NK-92 treated with Interleukin-12 subunit alpha and Interleukin-12 subunit beta, amount 100 ng/mL, for 24 hours (cell line): Measurements from ENCODE around the gene ITGA1.
"Not testable (repeated sequence)": the region's sequence is repeated elsewhere in the genome, so short reads cannot be mapped to it uniquely, and the experiment has no call there.

Experiments used
- DNase-seq: peaks from one replicate; lab custom pipeline; 2025; lab: John Stamatoyannopoulos, UW

ITGA1 gene

GRCh38 chr5:52801329-52801728 is 13.6 kb downstream of the ITGA1 start:
- DNase-seq = no peak

DNA sequence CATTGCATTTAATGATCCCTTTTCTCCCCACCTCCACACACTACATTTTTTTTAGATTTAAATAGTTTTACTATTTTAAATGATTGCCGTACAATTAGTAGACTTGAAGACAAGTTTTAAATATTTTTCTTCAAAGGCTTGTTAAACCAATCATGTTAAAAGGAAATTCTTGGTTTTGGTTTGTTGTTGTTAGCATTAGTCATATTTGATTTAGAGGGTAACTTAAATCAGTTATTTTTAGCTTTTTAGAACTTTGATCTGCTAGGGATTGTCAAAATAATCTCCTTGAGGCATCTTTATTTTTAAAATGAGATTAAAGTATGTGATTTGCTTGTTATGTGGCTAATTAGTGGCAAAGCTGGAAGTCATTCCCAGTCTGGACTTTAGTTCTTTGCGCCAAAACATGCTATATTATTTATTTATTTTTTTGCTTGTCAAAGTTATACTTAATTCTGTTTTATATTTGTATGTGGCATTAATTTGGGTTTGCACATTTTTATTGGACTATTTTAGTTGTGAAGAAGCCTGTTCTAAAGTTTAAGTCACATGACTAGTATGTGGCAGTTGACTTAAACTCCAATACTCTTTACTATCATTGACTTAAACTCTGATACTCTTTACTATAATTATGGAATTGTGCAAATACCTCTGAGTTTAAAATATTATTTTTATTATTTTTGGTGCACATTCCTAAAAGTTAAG is 14.7 kb downstream of the ITGA1 start:
- DNase-seq = no peak

DNA sequence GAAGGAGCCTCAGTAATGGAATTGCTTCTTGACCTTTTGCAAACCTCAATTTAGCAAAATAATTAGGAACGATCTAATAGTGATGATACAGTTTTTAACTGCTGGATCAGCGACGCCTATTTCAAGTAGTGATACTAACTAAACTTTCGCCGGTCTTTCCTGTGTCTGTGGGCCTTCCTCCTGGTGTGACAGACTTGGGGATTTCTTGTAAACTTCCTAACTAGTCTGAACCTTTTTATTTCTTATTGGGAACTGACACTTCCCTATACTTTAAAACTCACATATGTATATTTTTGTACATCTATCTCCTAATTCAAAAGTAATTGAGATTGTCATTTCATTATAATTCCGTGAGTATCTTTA is 15.2 kb downstream of the ITGA1 start:
- DNase-seq = no peak

- no peak for DNase-seq
These were observed 16.7 kb downstream of the ITGA1 start for GRCh38 chr5:52804387-52804791.

- DNase-seq = no peak
These were observed 17.3 kb downstream of the ITGA1 start for GRCh38 chr5:52804981-52805380.

GRCh38 chr5:52805615-52806014 is 17.9 kb downstream of the ITGA1 start:
- no peak for DNase-seq

DNA sequence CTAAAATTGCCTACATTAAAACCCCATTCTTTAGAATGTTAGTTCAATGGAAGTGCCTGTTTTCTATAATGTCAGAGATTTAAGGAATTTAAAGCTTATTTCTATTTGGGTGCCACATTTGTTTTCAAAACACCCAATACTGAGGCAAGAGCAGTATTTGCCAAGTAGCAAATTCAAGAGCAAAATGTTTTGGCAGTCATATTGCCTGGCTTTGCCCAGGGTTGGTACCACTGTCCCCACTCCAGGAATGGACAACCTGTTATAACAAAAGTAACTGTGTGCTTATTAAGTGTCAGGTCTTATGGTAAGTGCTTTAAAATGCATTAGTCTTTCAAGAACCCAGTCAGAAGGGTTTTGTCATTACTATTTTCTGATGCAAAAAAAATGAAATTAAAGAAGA is 19.3 kb downstream of the ITGA1 start:
- DNase-seq = no peak

DNA sequence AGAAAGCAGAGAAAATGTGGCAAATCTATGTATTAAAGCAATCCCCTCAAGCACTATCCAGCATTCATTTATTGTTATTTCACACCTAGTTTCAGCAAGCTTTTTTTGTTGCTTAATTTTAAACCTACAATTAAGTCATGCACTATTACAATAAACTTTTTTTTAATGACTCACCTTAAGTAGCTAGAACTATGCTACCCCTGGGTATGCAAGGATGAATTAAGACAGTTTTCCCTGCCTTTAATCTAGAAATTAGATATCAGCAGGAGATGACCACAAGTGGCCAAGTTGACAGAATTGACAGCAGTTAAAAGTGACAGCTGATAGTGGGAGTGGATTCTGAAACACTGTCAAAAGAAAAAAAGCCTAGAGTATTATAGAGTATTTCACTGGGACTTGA is 20.0 kb downstream of the ITGA1 start:
- no peak for DNase-seq

DNA sequence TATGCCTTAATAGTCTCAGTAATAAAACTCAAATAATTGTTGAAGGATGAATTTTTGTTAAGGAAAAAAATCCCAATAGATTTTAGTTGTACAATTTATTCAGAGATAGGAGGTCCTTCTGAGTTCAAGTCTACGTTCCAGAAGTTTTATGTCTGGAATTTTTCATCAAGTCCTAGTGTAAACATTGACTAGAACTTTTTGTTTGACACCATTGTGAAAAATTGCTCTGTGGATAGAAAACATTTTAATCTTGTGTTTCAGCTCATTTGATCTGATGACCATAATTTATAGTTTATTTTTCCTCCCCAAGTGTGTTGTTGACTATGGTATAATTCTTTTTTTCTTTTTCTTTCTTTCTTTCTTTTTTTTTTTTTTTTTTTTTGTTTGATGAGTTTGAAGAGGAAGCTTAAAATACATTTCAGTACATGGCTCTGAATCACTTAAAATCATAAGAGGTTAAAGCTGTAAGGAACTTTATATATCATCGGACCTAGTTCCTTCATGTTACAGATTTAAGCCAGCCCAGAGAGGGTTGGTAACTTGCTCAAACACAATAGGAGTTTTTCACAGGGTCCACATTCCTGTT is 20.7 kb downstream of the ITGA1 start:
- no peak for DNase-seq

DNA sequence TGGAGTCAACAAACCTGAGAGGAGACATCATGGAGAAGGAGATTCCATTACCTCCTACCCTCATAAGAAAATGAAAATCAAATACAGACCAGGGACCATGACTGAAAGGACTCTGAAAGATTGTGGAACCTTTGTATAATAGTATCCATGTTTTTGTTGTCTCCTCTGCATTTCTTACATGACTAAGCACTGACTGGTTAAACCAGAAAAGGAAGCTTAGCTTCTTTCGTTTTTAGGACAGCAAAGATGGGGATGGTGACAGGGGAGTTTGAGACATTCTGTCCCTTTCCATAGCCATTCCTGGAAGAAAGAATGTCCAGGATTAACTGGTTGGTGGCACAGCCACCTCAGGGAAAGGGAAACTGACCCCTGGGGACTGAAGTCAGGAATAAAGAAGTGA is 22.2 kb downstream of the ITGA1 start:
- no peak for DNase-seq

DNA sequence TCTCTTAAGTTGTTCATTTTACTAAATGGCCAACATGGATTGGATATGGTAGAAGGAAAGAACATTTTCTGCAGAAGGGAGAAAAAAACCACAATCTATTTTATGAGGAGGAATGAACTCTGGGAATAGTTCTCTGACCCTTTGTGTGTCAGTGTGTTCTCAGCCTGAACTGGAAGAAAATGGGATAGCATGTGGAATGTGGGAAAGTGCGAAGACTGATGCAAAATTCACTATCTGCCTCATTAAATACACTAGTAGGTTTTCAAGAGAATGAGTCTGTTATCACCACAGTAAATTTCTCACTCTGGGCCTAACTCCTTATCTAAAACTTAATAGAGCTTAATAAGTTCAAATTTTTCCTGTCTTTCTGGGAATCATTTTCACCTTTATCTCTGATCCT is 22.7 kb downstream of the ITGA1 start:
- DNase-seq = no peak

DNA sequence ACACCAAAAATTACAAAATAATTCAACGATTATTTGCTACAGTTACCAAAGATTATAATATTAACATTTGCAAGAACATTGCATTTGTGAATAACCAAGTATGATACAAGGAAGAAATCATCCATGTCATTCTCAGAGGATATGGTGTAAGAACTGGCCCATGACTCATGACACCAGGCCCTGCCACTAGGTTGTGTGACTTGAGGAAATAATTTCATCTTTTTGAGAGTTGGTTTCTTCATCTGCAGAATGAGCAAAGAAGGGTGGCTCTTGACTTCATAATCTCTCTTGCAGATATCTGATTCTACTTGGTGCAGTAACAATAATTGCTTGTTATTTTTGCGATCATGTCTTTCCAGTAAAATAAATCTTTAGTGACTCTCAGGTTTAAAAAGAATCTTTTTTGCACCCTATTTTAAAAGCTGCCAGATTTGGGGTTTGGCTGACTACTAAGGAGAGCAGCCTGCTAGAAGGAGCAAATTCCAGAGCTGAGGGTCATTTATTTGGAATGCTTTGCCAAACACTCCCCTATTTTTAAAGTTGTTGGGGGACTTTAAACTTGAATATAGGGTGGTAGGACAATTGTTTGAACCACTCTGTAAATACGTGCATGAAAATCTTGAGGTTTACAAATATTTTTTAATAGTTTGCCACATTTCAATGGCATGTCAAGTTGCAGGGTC is 23.5 kb downstream of the ITGA1 start:
- DNase-seq = peak; percentile 44

DNA sequence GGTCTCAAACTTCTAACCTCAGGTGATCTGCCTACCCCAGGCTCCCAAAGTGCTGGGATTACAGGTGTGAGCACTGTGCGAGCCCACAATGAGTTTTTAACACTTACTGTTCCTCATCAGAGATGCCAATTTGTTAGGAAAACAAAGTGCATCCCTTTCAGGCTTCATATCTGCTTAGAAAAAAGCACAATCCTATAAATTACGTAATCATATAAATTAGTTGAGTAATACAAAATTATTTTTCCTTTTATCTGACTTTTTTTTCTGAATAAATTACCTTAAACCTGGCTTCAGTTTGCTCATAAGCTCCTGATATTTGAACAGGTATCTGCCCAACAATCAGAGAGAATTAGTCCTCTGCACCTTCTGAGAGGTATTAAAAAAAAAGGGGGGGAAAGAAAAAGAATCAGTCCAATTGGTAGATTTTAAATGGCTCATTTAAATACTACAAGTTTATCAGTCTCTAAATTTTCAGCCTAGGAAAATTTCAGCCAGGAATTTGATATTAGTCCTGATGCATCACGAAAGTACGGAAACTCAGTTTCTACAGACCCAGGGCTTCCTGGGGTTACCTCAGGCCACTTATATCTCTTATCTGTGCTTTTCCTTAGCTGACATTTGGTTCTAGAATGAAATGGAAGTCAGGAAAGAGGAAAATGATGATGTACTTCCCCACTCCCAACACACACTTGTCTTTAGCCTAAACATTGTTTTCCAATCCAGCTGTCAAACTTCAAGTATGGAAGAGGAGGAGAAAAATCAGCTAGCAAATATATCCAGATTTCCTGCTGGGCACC is 26.8 kb downstream of the ITGA1 start:
- DNase-seq = no peak

GRCh38 chr5:52817818-52818217 is 30.1 kb downstream of the ITGA1 start:
- no peak for DNase-seq

DNA sequence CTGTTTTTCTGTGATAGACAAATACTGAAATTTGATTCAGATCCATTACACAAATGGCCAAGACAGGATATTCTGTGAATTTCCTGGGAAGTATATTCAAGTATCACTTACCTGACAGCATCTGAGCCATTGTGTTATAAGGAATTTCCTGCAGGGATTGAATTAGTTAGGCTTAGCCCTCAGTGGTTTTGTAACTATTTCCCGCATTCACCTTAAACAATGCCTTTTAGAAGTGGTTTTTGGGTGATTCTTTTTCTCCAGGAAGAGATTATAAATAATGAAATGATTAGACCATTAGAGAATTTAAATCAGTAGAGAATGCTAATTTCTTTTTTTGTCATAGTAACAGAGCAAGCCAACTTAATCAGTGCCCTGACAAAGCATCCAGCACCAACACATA is 30.6 kb downstream of the ITGA1 start:
- no peak for DNase-seq

- not testable (repeated sequence) for DNase-seq
These were observed 31.1 kb downstream of the ITGA1 start for GRCh38 chr5:52818807-52819206.

DNA sequence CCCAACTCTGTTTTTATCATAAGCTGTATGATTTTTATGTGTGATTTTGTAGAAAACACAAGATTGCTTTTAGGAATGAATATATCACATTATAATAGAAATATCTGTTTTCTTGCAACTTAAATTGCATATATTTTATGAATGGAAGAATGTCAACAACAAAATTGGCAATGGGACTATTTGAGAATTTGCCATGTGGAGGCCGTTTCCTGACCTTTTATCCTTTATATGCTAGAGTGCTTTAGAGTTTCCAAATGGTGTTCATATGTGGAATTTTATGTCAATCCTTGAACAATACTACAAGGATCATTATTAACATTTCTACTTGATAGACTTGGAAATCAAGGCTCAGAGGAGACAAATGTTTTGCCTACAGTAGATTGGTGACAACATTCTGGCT is 34.2 kb downstream of the ITGA1 start:
- no peak for DNase-seq

DNA sequence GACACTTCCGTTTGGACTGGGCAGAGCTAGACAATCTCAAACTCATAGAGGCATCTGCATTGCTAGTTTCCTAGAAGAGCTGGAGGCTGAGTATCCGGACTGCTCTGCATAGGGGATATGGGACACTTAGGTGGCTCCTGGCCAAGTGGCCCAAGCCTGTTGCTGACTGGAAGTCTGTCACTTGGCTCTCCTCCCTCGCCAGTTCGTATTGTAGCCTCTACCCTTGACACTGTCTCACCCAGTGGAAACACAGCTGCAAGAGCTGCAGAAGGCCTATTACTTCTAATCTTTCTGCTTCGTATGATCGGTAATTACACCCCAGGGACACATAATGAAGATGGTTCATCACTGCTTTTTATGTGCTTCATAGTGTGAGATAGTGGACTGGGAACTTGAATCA is 34.7 kb downstream of the ITGA1 start:
- DNase-seq = no peak

- DNase-seq = no peak
These were observed 37.1 kb downstream of the ITGA1 start for GRCh38 chr5:52824827-52825226.

GRCh38 chr5:52825826-52826225 is 38.1 kb downstream of the ITGA1 start:
- DNase-seq = no peak

GRCh38 chr5:52827815-52828214 is 40.1 kb downstream of the ITGA1 start:
- no peak for DNase-seq

- DNase-seq = no peak
These were observed 41.9 kb downstream of the ITGA1 start for GRCh38 chr5:52829664-52830063.

DNA sequence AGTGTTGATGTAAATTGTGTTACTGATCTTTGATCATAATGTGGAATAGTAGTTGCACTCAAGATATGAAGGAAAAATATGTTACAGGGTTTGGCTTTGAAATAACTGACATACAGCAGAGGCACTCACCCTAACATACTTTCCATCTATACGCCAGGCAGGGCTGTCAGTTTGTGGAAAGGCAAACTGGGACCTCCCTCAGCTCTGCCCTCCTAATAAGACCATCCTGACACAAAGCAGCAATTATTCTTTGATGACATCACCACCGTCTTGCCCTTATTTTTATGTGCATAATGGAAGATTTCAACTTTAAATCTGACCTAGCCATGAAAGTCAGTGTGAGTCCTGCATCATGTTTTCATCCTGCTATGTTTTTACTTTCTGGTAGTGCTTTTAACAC is 42.9 kb downstream of the ITGA1 start:
- DNase-seq = no peak
